ENCODE data around the gene FRMD3.

FRMD3 gene

DNA sequence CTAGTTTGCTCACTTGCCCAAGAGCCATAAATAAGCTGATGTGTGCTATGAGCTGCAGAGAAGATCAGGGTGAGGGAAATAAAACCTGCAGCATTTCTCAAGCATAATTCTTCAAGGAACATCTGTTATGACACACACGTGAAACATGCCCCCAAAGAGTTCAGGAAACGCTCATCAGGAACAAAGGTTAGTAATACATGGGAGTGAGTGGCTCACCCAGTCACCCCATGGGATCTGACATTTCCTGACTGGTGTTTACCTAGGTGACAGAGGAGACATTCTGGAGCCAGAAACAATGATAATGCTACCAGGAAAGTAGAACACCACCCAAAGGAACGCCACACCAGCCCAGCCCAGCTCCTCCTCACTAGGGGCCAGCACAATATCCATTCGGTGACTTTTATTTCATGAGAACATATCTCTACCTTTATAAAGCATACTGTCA, 66.0 kb downstream of the FRMD3 start:
- DNase-seq: no peak

DNA sequence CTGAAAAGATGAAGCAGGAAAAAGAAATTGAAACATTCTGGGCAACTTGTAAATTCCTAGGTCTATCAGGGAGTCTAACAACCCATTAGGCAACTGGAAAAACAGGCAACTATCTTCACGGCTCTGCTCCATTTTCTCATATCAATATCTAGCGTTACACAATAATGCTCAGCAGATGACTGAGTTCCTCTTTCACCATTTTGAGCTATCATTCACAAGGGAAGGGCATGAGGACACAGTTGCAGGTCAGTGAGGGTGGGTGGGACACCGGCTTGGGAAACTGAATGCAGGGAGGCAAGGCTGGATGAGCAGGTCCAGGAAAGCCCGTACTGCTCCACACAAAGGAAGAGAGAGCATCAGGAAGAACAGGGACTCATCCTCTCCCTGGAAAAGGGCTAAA, 67.0 kb downstream of the FRMD3 start:
- DNase-seq: no peak

DNA sequence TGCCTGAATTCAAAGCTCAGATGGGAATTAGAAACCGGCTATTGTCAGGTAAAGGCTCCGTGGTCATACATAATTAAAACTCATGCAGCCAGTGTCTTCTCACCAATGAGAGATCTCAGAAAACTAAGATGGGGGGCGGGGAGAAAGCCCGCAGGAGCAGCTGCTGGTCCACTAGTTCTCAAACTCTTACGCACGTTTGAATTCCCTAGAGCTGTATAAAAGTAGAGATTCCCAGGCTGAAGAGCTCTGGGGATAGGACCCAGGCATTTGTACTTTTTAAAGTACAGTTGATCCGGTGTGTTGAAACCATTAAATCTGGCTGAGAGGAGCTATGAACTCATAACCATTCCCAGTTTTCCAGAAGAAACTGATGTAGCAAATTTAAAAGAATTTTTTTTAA, 68.5 kb downstream of the FRMD3 start:
- no peak for DNase-seq

DNA sequence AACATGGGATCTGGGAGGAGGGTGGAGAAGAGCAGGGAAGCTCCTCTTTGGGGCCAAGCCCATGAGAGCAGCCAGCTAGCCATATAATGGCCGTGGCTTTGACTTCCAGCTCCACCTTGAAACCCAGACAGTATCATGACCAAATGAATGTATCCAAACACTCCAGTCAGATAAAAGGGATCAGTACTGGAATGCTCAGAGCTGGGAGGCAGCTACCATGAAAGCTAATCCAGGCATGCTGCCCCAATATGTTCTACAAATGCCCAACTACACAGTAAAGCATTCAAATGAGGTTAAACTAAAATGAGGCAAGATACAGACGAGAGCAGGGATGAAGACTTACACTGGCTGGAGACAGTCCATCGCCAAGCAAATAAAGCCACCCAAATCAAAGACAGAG, 69.4 kb downstream of the FRMD3 start:
- no peak for DNase-seq

DNA sequence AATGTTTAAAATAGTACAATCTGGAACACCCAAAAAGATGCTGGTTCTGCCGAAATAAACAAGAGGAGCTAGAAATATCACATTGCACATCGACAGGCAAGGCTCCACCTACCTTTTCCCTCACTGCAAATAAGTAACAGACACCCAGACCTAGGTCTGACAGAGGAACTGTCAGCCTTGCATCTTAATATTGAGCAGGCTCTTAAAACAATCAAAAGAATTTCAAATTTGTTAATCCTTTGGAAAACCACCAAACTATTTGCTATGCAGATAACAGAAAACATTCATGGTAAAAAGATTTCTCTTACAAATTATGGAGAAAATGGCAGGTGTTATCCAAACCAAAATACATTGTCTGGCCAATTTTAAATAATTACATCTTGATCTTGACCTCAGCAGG, 71.3 kb downstream of the FRMD3 start:
- DNase-seq: no peak

DNA sequence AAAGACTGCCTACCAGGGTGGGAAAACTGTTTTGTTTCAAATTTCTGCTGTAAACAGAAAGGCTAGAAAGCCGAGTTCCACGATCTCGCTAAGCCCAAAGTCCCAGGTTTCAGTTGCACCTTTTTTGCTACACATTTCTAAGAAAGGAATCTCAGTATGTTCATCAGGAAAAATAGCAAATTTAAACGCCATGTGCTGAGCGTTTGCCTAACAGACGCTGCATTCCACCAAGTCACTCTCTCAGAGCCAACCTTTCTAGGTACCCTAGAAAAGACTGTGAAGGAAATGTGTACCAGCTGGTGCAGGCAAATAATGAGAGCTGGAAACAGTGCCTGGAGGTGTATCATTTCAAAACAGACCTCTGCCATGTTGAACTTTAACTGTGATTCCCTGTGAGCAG, 71.8 kb downstream of the FRMD3 start:
- no peak for DNase-seq

DNA sequence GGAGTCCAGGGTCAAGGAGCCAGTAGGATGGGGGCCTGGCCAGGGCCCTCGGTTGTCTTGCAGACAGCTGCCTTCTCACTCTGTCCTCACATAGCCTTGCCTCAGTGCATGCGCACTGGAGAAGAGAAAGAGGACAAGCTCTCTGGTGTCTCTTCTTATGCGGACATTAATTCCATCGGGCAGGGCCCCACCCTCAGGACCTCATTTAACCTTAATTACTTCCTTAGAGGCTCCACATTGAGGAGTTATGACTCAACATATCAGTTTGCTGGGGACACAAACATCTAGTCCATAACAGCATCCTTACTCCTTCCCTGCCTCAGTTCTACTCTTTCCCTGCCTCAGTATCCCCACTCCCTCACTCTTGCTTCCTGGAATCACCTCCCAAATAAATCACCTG, 78.4 kb downstream of the FRMD3 start:
- DNase-seq: no peak

DNA sequence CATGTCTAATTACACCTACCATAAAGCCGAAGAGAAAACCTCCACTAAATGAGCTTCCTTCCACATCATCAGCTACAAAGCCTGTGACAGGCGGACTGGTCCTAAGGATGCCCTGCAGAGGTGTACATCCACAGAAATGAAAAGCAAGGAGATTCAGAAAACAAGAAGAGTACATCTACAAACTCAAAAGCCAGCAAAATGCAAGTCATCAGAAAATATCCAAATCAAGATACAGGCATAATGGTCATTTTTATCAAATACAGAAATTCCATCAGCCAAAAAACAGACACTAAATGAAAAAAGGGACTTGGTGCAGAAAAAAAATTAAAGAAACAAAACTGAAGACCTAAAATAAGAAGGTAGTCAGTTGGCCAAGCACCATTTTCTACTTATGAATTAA, 79.7 kb downstream of the FRMD3 start:
- DNase-seq: no peak

DNA sequence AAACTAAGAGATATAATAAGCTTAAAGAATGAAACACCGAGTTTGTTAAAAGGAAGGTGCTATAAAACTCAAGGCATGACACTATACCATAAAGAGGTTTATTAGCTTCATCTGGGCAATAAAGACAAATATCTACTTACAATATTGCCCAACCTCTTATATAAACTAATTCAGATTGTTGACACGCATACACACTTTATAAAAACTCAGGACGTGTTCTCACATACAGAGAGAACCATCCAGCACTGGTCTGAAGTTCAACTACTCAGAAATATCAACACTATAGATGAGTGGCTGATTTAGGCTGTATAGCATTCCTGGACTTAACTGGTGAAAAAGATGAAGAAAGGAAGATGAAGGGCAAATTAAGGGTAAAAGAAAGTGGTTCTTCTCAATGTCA, 81.2 kb downstream of the FRMD3 start:
- DNase-seq: no peak

DNA sequence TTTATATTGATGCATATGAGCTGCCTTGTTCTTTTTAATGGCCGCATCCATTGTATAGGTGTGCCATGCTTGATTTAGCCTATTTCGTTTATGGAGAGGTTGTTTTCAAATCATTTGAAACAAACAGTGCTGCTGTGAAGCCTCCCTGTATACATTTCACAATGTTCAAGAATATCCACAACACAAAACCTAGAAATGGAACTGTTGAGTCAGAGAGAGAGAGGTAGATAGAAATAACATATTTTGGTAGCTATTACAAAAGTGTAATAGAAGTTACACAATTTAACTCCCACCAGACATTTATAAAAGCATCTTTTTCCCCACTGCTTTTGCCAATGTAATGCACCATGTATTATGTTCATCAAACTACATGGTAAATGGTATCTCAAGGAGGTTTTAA, 82.0 kb downstream of the FRMD3 start:
- no peak for DNase-seq

DNA sequence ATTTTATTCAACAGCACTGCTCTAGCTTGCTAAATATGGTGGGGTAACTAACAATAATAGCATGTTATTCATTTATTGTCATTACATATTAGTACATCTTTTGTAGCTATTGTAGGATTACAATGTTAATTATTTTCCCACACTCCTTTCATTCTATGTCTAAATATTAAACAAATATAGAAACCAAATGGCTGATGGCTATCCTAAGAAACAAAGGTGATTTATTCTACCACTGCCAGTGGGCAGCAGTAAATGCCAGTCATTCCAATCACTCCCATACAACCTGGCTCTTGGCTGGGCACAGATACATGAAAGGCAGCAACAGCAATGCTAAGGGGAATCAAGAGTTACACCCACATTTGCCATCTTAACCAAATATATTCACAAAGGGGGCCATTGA, 84.1 kb downstream of the FRMD3 start:
- DNase-seq: no peak

DNA sequence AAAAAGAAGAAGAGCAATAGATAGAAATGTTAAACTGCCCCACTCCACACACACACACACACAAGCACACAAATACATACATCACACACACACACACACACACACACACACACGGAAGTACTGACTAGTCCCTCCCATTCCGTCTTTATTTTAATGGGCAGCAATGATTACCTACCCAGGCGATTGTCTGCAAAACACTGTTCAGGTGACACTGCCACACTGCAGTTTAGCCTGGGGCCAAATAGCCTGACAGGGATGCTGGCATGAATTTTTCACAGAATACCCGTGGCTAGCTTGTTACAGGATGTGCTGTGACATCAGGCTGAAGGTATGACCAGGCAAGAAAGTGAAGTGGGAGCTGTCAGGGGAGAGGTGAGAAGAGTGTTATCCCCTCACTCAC, 86.9 kb downstream of the FRMD3 start:
- DNase-seq: no peak

DNA sequence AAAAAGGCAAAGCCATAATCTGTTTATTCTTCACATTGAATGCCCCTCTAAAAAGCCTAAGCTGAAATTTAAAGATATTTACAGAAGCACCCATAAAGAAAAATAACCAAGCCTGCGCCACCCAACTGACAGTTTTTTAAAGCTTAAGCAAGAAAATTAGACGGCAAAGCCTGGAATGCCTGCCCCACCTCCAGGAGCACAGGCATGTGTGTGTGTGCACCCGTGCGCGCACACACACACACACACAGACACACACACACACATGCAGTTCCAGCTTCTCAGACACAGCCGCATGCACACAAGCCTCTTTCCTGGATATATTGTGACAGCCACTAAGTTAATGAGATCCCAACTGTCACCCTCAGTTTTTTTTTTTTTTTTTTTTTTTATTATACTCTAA, 88.2 kb downstream of the FRMD3 start:
- no peak for DNase-seq

DNA sequence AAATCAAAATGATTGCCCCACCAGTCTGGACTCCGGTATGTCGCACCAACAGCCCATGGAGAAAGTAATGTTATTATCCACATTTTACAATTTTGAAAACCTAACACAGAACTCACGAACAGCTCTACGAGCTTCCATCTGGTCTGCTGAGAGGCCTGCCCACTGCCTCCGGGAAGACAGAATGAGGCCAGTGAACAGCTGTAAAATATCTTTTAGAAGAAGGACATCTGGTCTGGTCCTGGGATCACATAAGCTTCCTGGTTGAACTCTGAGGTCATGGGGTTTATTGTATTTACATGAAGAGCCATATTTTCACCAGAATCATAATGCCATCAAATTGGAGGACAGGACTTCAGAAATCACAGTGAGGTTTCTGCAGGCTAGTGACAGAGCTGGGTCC, 89.0 kb downstream of the FRMD3 start:
- no peak for DNase-seq

DNA sequence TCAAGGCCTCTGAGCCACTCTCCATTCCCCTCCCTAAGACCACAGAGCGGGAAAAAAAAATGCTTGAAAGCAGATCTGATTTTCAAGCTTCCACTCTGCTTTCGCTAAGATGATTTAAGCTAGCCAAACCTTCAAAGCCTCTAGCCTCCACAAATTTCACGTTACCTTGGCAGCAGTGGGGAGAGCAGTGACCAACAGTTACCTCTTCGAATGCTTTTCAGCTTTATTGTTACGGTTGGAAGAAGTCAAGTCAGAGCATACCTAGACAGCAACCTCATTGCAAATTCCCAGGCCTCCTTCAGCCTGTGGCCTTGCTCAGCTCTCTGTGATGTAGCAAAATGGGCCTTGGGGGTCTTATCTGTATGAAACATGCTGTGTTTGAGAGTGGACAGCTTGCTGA, 89.6 kb downstream of the FRMD3 start:
- no peak for DNase-seq

DNA sequence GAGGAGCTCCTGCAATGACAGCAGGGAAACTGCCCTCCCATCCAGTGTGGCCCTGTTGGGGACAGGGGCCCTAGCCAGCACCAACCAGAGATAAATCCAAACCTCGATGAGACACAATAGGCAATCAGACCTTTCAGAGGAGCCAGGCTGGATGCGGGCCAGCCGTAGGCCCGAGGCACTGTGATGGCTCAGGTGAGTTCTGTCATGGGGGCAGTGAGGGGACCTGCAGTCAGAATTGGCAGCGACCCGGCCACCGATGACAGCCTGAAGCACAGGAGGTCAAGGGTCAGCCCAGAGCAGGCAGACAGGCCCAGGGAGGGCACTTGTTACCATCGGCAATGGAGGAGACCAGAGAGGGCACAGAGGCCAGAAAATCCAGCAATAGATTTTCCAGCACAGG, 90.8 kb downstream of the FRMD3 start:
- DNase-seq: no peak

DNA sequence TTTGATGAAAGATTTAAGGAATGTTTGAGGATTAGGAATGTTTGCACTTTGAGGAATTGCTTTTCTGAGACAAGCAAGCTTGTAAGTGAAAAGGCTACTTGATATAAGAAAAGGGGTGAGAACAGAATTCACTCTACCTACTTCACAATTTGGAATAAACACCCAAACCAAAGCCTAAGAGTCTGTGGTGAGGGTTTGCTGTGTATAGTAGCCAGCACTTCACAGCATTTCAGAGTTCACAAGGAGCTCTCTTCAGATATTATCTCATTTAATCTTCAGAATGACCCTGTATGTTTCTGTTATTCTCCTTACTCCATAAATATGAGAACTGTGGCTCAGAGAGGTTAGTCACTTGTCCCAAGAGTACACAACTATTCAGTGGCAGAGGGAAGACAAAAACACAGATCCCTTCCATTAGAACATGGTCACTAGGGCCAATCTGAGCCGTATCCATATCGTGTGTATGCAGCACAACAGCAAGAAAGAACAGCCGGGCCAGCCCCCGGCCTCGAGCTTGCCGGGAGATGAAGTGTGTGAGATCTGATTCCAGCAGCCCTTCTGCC, 92.4 kb downstream of the FRMD3 start:
- no peak for DNase-seq

DNA sequence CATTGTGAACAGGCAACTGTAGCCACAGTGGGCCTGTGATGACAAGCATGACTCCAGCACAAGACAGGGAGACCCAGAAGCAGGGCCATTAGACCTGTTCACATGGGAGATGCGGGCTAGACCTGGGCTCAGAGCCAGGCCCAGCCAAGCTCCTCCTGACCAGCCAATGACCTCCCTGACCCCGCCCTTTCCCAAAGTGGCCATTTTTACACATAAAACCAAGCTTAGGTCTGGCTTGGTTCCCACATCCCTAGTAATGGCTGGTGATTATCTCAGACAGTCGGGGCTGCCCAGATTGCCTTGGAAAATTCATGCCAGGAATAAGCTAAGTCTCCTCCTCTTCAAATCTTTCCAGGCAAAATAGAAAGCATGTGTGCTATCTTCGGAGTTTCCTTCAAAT, 94.1 kb downstream of the FRMD3 start:
- DNase-seq: no peak

DNA sequence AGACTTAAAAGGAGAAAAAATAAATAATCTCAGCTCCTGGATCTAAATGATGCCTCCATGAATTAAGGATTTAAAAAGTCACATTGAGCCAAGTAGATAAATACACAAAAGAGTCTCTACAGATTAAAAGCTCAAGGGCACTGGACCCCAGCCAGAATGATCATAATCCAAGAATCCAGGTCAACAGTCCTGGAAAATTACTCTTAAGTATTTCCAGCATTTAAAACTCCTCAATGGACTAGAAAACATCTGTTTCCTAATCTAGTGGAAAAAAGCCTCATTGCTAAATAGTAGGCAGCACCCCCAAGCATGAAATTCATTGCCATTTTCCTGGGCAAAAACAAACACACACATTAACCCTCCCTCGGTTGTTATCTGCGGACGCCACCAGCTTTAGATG, 96.8 kb downstream of the FRMD3 start:
- DNase-seq: no peak

DNA sequence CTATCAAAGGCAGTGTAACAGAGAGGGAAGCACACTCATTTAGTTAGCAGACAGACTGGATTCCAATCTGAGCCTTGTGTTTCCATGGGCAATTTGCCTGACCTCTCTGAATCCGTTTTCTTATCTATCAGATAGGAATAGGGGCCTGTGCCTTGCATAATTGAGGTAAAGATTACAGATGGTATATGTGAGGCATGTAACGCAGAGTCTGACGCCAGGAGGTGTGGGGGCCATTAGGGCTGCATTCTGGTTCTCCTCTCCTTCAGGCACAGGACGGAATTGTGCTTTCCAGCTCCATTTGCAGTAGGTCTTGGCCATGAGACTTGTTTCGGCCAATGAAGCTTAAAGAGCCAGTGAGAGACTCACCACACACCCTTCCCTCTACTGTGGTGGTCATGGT, 97.6 kb downstream of the FRMD3 start:
- no peak for DNase-seq

DNA sequence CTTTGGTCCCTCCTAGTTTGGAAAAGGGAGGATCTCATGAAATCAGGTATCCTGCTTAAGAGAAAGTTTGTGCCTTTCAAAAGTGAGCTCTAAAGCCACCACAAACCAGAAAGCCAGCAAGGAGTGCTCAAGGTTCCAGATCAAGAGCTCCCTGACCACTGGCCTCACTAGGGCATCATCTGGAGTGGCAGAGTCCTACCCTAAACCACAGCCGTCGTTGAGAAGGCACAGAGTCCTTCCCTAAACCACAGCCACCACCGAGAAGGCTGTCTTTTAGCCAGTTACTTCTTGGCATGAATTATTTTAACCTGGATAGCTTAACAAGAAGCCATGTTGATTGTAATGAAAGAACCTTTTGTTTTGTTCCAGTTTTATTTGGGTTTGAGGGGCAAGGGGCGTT, 102.9 kb downstream of the FRMD3 start:
- DNase-seq: no peak

DNA sequence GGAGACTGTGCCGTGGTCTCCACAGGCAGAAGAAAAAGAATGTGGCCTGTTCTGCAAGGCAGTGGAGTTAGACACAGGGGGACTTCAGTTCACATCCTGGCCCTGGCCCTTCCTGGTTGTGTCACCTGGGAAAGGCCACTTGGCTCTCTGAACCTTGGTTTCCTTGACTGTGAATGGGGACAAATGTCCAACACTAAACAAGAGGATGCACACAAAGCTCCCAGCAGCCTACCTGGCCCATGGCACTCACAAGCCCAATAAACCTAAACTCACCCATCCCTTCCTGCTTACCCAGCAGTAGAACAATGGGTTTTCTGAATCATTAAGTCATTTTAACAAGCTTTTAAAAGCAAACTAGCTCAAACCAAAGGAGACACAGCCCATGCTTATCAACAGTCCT, 103.9 kb downstream of the FRMD3 start:
- DNase-seq: no peak

DNA sequence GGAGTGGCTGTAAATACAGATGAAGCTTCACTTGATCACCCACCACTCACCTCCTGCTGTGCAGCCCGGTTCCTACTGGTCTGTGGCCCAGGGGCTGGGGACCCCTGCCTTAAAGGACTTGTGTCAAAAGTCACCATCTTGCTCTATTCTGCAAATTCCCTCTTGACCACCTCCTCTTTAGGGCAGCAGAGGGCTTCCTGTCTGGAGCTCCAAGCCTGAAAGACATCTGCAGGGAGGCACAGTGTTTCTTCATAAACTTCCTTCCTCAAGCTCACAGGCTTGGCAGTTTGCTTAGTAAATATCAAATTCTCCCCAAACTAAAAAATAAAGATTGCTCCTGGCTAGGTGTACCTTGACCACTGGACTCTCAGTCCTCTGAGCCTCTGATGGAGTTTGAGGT, 104.4 kb downstream of the FRMD3 start:
- DNase-seq: no peak

DNA sequence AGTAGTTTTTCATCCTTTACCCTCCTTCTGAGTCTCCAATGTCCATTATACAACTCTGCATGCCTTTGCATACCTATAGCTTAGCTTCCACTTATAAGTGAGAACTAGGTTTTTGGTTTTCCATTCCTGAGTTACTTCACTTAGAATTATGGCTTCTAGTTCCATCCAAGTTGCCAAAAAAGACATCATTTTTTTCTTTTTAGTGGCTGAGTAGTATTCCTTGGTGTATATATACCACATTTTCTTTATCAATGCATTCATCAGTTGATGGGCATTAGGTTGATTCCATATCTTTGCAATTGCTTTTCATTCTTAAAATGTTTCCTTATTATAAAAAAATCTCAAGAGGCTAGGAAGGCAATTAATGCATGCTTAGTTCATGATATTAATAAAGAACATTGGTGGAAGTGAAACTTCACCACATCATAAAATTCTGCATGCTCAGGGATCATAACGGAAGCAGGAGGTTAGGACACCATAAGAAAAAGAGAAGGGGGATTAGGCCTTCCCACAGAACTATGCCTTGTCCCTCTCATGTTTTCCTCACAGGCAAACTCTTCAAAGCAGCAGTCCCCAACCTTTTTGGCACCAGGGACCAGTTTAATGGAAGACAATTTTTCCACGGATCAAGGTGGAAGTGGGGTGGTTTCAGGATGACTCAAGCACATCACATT, 105.2 kb downstream of the FRMD3 start:
- no peak for DNase-seq

DNA sequence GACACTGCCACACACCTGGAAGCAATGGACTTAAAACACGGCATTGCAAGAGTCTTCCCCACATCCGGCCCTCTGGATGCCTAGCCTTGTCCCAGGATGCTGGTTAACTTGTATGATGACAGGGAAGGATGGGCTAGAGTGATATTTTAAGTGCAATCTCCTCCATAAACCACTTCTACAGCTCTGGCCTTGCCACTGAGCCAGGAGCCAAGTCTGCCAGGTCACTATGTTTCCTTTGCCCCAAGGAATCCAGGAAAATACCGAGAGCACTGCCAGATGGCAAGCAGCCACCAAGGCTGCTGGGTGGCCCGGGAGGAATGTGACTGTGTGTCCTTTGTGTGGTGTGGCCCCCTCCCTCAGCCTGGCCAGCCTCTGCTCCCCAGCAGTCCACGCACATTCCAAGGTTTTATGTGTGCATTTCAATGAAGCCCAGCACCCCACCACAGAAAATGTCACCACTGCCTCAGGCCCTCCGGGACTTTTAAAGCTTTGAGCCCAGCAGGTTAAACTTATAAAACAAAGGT, 106.0 kb downstream of the FRMD3 start:
- DNase-seq: no peak
